GM19240 (cell line): ENCODE measurements around the gene CAPN5.

ENCODE experiments used
- DNase-seq: peaks from one replicate; pipeline ENCODE4 v3.0.0; 2011; ENCODE audit warnings: low spot score; ENCODE audit not compliant: insufficient read length

Gene CAPN5

GRCh38 chr11:77117492-77117891 is 50.7 kb downstream of the CAPN5 start:
- no peak for DNase-seq

GRCh38 chr11:77118086-77118485 is 51.3 kb downstream of the CAPN5 start:
- no peak for DNase-seq

GRCh38 chr11:77118971-77119370 is 52.2 kb downstream of the CAPN5 start:
- DNase-seq = no peak

GRCh38 chr11:77119531-77119936 is 52.8 kb downstream of the CAPN5 start:
- no peak for DNase-seq

- no peak for DNase-seq
Measured at GRCh38 chr11:77120571-77120970, 53.8 kb downstream of the CAPN5 start.

- no peak for DNase-seq
Measured at GRCh38 chr11:77121096-77121640, 54.4 kb downstream of the CAPN5 start.

GRCh38 chr11:77121876-77122575 is 55.3 kb downstream of the CAPN5 start:
- DNase-seq = no peak

GRCh38 chr11:77122576-77123212 is 55.9 kb downstream of the CAPN5 start:
- no peak for DNase-seq

GRCh38 chr11:77123591-77123990 is 56.8 kb downstream of the CAPN5 start:
- no peak for DNase-seq

- DNase-seq = no peak
Measured at GRCh38 chr11:77124041-77124440, 57.3 kb downstream of the CAPN5 start.

- DNase-seq = no peak
Measured at GRCh38 chr11:77124488-77124887, 57.7 kb downstream of the CAPN5 start.

GRCh38 chr11:77125191-77125590 is 58.4 kb downstream of the CAPN5 start:
- no peak for DNase-seq

- DNase-seq = no peak
Measured at GRCh38 chr11:77125695-77126094, 58.9 kb downstream of the CAPN5 start.

GRCh38 chr11:77126156-77126775 is 59.5 kb downstream of the CAPN5 start:
- DNase-seq = no peak

- no peak for DNase-seq
Measured at GRCh38 chr11:77126861-77127234, 60.1 kb downstream of the CAPN5 start.

GRCh38 chr11:77127235-77127911 is 60.6 kb downstream of the CAPN5 start:
- peak; percentile 65 for DNase-seq

GRCh38 chr11:77127920-77128691 is 61.3 kb downstream of the CAPN5 start, which contains the start of gene MYO7A:
Gene MYO7A, plus strand, starts transcription at chr11:77128246. Its CDS starts 2,389 bp downstream, at chr11:77130635.
- no peak for DNase-seq

GRCh38 chr11:77129069-77129841 is 62.5 kb downstream of the CAPN5 start:
- DNase-seq = no peak

- no peak for DNase-seq
Measured at GRCh38 chr11:77129842-77130756, 63.3 kb downstream of the CAPN5 start.
